ENCODE measurements around the gene TCF23.
"Not testable (repeated sequence)": the region's sequence is repeated elsewhere in the genome, so short reads cannot be mapped to it uniquely, and the experiment has no call there.

Gene TCF23

DNA sequence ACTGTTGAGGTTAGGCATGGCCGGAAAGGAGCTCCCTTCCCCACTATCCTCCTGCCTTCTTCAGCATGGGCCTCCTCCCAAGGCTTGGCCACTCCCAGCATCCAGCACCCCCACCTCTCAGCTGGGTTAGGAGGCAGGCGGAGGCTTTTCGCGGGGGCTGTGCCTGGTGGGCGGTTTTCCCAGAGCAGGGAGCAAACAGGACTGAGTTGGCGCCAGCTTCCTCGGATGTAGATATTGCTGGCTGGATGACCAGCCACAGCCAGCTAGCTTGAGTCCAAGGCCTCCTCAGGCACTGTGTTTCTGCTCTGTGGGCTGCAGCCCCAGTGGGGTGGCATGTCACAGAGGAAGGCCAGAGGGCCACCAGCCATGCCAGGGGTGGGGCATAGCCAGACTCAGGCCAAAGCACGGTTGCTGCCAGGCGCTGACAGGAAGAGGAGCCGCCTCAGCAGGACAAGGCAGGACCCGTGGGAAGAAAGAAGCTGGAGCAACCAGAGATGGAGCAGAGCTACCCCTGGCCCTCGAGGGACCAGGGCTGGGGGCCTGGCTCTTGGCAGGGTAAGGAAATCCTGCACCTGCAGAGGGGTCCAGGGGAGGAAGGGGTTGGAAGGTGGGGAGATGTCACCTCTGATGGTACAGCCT lies at the start of gene TCF23:
TSS of gene TCF23 (plus strand) at position 204 of the 639 bp plus-strand sequence. CDS start at position 334, 130 bp downstream.
- no peak for DNase-seq

DNA sequence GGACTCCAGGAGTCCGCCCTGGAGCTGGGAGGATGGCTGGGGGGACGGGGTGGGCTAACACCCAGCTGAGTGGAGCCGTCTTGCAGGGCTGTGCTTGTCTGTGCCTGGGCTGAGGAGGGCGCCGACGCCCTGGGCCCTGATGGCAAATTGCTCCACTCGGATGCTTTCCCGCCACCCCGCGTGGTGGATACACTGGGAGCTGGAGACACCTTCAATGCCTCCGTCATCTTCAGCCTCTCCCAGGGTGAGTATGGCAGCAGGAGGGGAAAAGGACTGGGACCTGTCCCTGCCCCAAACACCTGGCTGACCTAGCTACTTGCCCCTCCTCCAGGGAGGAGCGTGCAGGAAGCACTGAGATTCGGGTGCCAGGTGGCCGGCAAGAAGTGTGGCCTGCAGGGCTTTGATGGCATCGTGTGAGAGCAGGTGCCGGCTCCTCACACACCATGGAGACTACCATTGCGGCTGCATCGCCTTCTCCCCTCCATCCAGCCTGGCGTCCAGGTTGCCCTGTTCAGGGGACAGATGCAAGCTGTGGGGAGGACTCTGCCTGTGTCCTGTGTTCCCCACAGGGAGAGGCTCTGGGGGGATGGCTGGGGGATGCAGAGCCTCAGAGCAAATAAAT lies 49.4 kb upstream of the TCF23 start:
- no peak for DNase-seq

DNA sequence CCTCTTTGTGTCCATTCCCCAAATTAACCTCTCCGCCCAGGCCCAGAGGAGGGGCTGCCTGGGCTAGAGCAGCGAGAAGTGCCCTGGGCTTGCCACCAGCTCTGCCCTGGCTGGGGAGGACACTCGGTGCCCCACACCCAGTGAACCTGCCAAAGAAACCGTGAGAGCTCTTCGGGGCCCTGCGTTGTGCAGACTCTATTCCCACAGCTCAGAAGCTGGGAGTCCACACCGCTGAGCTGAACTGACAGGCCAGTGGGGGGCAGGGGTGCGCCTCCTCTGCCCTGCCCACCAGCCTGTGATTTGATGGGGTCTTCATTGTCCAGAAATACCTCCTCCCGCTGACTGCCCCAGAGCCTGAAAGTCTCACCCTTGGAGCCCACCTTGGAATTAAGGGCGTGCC lies 48.8 kb upstream of the TCF23 start:
- DNase-seq: no peak

DNA sequence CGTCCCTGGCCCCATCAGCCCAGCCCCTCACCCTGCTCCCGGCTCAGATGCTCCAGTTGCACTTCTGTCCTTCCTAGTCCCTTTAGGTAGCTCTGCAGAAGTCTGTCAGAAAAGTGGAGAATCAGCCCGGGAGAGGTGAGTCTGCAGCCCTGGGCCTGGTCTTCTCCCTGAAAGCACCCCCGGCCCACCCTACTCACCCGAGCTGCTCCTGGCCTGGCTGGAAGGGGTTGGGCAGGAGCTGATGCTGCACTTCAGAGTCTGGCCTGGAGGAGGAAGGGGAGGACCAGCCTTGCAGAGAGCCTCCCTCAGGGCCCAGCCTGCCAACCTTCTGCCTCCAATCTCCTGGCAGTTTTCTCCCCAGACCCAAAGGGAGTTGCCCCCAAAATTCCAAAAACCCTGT lies 46.5 kb upstream of the TCF23 start:
- no peak for DNase-seq

GRCh38 chr2:27105981-27106380 lies 42.8 kb upstream of the TCF23 start:
- no peak for DNase-seq

GRCh38 chr2:27108221-27108620 lies 40.6 kb upstream of the TCF23 start:
- no peak for DNase-seq

DNA sequence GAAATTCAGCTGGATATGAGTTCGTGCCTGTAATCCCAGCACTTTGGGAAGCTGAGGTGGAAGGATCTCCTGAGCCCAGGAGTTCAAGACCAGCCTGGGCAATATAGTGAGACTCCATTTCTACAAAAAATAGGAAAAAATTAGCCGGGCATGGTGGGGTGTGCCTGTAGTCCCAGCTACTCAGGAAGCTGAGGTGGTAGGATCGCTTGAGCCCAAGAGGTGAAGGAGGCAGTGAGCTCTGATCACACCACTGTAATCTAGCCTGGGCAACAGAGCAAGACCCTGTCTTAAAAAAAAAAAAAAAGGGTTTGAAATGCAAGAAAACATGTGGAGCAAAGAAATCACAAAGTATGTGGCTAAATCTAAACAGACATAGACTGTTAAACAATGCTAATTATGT lies 39.7 kb upstream of the TCF23 start:
- DNase-seq: no peak

GRCh38 chr2:27110603-27111352 lies 38.0 kb upstream of the TCF23 start:
- not testable (repeated sequence) for DNase-seq

- not testable (repeated sequence) for DNase-seq
Measured at GRCh38 chr2:27111392-27112078, 37.3 kb upstream of the TCF23 start.

DNA sequence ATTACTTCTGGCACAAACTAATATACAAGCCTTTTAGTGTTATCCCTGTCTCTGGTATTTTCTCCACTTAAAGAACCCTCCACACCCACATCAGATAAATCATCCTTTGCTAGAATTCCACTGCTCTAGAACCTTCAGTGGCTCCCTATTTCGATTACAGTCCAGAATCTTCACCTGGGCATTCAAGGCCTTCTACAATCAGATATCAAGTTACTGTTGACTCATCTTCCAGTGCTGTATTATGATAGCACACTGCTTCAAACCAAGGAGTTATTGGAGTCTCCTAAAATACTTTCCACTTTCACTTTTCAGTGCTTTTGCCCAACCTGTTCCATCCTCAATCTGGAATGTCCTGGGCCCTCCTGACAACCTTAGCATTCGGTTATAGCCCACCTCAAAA lies 33.3 kb upstream of the TCF23 start:
- no peak for DNase-seq

- no peak for DNase-seq
Measured at GRCh38 chr2:27117995-27118524, 30.7 kb upstream of the TCF23 start.

- no peak for DNase-seq
Measured at GRCh38 chr2:27118525-27119329, 30.1 kb upstream of the TCF23 start, which contains the start of gene CGREF1. TSS of gene CGREF1 (minus strand) at chr2:27119128. CDS start at chr2:27104366, 14,762 bp downstream.

DNA sequence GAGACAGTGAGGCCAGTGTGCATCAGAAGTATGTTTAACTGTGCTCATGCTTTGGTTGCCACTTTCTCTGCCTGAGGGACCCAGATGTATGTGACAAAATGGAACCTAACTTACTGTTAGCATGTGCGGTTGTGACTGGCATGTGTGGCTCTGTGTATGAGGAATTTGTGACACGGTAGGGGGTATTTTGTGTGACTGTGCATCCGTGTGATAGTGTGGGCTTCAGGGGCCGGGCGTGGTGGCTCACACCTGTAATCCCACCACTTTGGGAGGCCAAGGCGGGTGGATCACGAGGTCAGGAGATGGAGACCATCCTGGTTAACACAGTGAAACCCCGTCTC lies 29.5 kb upstream of the TCF23 start:
- DNase-seq: not testable (repeated sequence)

DNA sequence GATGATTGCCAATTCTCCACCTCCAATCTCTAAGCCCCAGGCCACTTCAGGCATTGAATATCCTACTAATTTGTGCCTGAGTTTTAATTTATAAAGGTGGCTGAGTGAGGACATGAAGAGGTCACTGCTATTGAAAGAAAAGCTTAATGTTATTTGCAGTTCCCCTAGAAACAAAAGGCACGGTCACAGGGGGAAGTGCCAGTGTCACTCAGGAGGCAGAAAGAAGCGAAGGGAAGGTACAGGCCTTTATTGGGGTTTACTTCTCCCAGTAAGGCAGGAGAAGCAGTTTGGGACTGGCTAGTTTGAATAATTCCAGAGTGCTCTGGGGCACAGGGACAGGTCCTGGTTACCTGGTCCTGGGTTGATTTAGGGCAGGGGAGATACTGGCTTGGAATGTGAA lies 26.9 kb upstream of the TCF23 start:
- no peak for DNase-seq

GRCh38 chr2:27122791-27123190 lies 26.0 kb upstream of the TCF23 start:
- DNase-seq: no peak

DNA sequence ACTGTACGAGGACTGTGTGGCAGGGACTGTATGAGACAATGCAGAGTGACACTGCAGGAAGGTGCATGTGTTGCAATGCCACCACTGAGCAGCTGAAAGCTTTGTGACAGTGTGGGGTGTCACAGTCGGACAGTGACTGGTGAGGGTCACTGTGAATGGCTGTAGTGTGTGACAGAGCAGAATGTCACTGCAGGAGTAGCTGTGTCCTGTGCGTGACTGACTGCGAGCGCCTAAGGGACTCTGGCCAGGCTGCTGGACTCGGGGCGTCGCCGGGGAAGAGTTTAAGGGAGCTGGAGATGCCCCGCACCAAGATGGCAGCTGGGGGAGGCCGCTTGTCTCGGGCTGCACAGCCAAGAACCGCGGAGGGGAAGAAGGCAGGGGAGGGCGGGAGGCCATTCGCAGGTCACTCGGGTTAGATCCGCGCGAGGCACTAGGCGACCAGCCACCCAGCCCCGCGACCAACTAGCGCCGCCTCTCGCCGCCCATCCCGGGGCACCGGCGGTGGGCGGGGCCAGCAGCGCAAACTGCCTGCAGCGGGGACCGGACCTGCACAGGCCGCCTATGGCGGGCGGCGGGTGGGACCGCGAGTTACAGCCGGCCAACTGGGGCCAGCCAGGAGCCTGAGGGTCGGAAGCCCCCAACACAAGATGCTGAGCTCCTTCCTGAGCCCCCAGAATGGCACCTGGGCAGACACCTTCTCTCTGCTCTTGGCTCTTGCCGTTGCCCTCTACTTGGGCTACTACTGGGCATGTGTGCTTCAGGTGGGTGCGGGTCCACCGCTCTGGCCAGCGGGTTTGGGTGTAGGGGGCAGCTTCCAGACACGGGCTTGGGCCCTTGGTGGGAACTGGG lies 25.3 kb upstream of the TCF23 start, which contains the start of gene ABHD1:
TSS of gene ABHD1 (plus strand) at position 514 of the 849 bp plus-strand sequence. CDS start at position 648, 134 bp downstream.
- peak; percentile 69 for DNase-seq

- DNase-seq: no peak
Measured at GRCh38 chr2:27125104-27125503, 23.7 kb upstream of the TCF23 start.

- DNase-seq: no peak
Measured at GRCh38 chr2:27126252-27126710, 22.5 kb upstream of the TCF23 start.

DNA sequence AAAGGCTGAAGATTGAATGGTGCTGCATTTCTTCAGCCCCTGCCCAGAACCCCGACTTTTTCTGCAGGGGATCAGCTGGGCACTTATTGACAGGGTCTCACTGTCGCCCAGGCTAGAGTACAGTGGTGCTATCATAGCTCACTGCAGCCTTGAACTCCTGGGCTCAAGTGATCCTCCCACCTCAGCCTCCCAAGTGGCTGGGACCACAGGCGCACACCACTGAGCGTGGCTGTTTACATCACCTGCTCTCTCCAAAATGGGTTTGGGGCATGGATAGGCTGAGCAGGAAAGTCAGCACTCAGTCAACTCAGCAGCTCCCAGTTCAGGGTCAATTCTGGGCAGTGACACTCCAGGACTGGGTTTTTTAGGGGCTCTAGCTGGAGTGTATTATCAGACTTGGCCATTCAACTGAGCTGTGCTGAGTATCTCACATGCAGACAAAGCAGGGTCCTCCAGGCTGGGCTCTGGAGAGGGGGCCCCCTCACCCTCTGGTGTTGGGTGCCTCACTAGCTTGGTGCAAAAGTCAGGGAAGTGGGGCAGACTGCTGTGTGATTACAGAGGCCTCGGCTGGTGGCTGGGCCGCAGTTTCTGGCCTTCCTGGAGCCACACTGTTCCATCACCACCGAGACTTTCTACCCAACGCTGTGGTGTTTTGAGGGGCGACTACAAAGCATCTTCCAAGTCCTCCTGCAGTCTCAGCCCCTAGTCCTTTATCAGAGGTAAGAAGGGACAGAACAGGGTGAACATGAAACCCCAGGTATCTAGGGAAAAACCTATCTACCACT lies 20.7 kb upstream of the TCF23 start:
- DNase-seq: no peak
